EH (cell line): ENCODE results near the gene CABYR.
A peak's percentile ranks its signal among the peaks of the same experiment; 100 is the strongest.

Experiments used
- DNase-seq: peaks from one replicate; pipeline ENCODE4 v3.0.0-alpha.2; 2015; ENCODE audit warnings: low read depth

Gene CABYR

DNA sequence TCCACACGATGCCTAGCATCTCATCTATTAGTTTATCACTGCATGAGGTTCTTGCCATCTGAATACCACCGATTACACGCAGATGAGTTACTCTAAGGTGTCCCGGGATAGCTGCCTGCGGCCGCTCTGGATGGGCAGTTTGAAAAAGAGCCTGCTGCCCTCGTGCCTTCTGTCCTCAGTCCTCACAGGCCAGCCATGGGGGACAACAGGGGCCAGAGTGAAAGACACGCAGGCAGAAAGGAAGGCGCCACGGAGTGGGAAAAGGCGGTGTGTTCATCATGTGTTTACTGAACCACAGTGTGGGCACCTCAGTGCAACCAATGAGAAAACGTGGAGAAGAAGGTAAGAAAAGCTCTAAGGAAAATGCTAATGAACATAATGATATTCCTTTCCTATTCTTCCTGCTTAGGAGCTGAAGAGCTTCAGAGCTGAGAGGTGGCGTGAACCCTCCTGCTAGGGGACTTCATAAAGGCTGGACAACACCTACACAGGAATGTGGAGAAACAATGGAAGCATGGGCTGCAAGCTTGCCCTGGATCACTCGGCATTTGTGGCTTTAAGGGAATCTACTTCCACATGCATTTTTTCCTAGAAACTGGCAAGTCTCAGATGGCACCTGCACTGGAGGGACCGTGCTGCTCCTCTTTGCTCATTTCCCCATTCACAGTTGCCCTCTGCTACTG, 50.9 kb downstream of the CABYR start:
- no peak for DNase-seq

- DNase-seq: peak; percentile 13
Observed at GRCh38 chr18:24190590-24190989, 51.7 kb downstream of the CABYR start.

DNA sequence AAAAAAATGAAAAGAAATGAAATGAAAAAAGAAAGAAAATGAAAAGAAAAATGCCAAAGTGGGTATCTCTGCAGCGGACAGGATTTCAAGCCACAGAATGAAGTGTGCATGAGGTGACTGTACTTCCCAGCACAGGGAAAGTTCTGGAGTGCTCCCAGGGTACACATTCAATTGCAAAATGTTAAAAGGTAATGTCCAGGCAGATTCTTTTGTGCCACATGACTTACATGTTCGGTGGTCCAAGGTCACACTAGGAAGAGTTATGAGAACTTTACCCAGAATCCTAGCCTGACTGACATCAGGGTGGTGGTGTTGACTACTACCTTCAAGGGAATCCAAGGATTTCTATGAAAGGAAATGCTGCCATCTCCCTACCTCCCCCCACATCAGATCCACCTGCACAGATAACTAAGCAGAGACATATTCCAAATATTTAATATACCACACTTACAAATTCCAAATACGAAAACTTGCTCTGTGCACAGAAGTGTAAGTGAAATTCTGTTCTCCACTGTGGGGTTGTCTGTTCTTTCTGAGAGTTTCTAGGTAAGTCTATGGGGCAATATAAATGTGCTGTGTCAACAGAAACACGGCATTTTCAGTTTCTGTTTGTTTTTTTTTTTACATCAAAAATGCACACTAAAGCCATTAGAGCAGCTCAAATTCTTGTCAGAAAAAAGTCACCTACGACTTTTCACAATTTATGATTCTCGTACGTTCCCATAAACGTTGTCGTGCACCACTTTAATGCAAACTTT, 56.6 kb downstream of the CABYR start:
- no peak for DNase-seq

DNA sequence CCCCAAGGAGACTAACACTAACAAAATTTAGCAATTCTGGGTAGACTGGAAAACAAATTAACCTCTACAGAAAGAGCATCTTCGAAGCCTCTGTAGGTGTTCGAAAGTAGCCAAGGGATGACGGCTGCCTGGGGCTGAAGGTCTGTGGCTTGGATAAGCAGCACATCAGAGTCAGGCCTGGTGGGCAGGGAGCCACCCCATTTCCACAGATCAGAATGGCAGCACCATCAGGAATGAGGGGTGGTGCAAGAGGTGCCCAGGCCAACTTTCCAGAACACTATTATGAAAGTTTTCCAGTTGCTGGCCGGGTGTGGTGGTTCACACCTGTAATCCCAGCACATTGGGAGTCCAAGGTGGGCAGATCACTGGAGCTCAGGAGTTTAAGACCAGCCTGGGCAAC, 57.9 kb downstream of the CABYR start:
- no peak for DNase-seq

DNA sequence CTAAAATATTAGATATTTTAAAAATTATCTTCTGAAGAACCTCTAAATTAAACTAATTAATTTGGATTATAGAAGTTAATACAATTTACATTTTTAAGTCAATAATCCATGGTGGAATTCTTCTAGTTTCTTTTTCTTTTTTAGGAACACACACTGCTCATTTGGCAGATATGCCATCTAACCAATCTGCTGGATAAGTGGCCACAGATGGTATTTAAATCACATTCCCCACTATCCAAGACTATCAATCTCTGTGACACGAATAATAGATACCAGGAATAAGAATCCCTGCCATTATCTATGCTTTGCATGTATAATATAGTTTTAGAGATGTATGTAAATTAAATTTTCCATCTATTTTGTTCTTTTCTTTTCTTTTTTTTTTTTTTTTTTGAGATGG, 58.5 kb downstream of the CABYR start:
- no peak for DNase-seq

DNA sequence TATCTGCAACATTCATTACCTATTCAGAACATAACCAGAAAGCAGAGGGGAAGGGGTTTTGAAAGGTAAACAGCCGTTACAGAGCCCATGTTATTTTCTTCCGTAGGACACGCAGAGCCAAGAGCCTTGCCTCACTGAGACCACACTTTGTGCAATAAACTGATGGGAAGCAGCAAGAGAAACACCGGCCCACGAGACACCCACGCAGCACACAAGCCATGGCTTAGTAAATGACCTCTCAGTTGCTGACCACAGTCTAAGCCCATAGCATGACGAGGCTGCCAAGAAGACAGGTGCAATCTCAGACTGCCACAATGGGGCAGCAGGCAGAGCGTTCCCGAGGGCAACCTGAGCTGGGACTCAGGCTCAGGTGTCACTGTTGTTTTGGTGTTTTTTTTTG, 59.6 kb downstream of the CABYR start:
- DNase-seq: no peak

DNA sequence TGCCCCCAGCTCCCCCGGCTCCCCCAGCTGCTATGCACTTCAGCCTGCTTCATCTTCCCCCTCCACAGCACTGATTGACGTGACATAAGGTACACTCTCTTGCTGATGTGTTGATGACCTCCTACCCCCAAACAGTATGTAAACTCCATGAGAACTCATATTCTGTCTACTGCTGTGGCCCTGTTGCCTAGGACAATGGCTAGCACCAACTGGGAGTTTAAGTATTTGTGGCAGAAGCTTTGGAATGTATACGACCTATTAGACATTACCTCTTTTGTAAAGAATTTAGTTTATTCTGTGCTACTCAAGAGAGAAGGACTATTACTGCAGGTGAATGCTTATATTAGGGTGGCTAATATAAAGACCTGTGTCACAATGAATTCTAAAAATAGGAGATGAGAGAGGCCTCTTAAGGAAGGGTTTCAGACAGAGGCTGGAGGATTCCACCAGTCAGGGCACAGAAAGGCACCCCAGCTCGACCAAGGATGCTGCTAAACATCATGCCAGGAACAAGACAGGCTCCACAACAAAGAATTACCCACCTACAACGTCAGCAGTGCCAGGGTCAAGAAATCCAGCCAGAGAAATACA, 60.6 kb downstream of the CABYR start:
- DNase-seq: no peak

GRCh38 chr18:24200494-24201290, 61.8 kb downstream of the CABYR start:
- no peak for DNase-seq

- DNase-seq: no peak
Observed at GRCh38 chr18:24201699-24202687, 63.1 kb downstream of the CABYR start.

GRCh38 chr18:24204904-24205303, 66.0 kb downstream of the CABYR start:
- no peak for DNase-seq

GRCh38 chr18:24208270-24209035, 69.6 kb downstream of the CABYR start:
- DNase-seq: peak; percentile 32

DNA sequence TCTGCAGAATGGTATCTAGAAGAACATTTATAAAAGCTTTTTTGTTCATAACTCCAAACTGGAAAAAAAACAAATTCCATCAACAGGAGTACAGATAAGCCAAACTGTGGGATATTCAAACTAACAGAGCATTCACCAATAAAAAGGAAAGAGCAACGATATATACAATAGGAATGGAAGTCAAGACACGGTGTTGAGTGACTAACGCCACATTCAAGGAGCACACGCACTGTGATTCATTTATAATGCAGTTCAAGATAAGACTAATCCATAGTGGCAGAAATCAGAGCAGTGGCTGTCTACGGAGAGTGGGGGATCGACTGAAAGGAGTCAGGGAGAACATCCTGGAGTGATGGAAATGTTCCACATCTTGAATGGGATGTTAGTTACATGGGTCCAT, 70.7 kb downstream of the CABYR start:
- no peak for DNase-seq
